Neural crest cell (in vitro differentiated cells): ENCODE results near the gene DDIAS. TPM values are rescaled to one million over a fixed set of nuclear protein-coding genes. Genes with fewer than 3 reads are reported as not detected.
"Not testable (repeated sequence)": the region's sequence is repeated elsewhere in the genome, so short reads cannot be mapped to it uniquely, and the experiment has no call there.

Source experiments
- DNase-seq: peaks from one replicate; pipeline ENCODE4 v3.0.0; 2021; ENCODE audit warnings: low read depth, mixed read lengths, low spot score
- H3K27ac Mint-ChIP-seq: one replicate; pipeline ENCODE4 v1.8.0; 2021; ENCODE audit warnings: mild to moderate bottlenecking, mixed read lengths; ENCODE audit not compliant: unreplicated experiment
- H3K27me3 Mint-ChIP-seq: 2 replicates; pipeline ENCODE4 v1.8.0; 2021; ENCODE audit warnings: low read depth, mild to moderate bottlenecking, mixed read lengths
- H3K36me3 Mint-ChIP-seq: 2 replicates; pipeline ENCODE4 v1.8.0; 2021; ENCODE audit warnings: low read depth, mild to moderate bottlenecking, mixed read lengths
- H3K4me1 Mint-ChIP-seq: 2 replicates; pipeline ENCODE4 v1.8.0; 2021; ENCODE audit warnings: mixed read lengths
- H3K4me3 Mint-ChIP-seq: one replicate; pipeline ENCODE4 v1.8.0; 2021; ENCODE audit warnings: mild to moderate bottlenecking, mixed read lengths
- H3K9me3 Mint-ChIP-seq: 2 replicates; pipeline ENCODE4 v1.8.0; 2021; ENCODE audit warnings: mixed read lengths
- CTCF ChIP-seq: fragments of 200-600 bp; sonication (generic); conservative IDR thresholded peaks from 2 replicates; pipeline ENCODE4 v1.5.0; 2021; ENCODE audit warnings: antibody characterized with exemption, mild to moderate bottlenecking
- total RNA-seq: library from RNA; stranded (reverse); gene quantifications from 2 replicates; pipeline ENCODE4 v1.2.1, GENCODE V29; 2021

DDIAS gene
- total RNA-seq, 1 donor from 2014 or later, result 23.2 TPM

DNA sequence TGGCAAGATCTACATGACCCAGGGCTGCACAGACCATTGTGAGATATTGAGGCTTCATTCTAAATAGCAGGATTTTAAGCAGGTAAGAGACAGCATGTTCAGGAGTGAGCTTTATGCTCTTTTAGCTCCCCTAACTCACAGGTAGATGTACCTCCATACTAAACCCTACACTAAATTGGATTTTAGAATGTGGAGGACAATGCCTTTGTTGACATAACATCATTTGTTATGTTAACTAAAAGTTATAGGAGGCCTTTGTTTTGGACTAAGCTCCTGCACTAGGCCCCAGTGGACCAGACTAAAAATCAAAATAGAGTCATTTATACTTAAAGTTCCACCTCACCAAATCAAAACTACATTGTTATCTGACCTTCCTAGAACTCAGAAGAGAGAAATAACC, 6.8 kb downstream of the DDIAS start:
- no peak for DNase-seq
- no peak overlapping the region for H3K4me3 Mint-ChIP-seq
- peaks cover 5% of the 10 kb centered on the region for H3K9me3 Mint-ChIP-seq
- peak overlapping the region; percentile 85 for H3K27ac Mint-ChIP-seq
- peaks cover 32% of the 10 kb centered on the region for H3K4me1 Mint-ChIP-seq
- H3K36me3 Mint-ChIP-seq, result peaks cover 14% of the 10 kb centered on the region
- H3K27me3 Mint-ChIP-seq, result no peaks in the 10 kb centered on the region
- no peak for TF ChIP-seq CTCF

GRCh38 chr11:82909015-82909640, 7.6 kb downstream of the DDIAS start:
- peak overlapping the region; percentile 0 for H3K4me3 Mint-ChIP-seq
- H3K4me1 Mint-ChIP-seq, result peaks cover 32% of the 10 kb centered on the region

GRCh38 chr11:82919786-82920185, 18.2 kb downstream of the DDIAS start:
- not testable (repeated sequence) for H3K4me3 Mint-ChIP-seq, DNase-seq, H3K9me3 Mint-ChIP-seq, H3K27me3 Mint-ChIP-seq, H3K4me1 Mint-ChIP-seq, H3K27ac Mint-ChIP-seq
- peaks cover 36% of the 10 kb centered on the region for H3K36me3 Mint-ChIP-seq

More at GRCh38 chr11:82909015-82909640, 7.6 kb downstream of the DDIAS start:
- peaks cover 5% of the 10 kb centered on the region for H3K9me3 Mint-ChIP-seq
- no peak for DNase-seq
- H3K27me3 Mint-ChIP-seq, result no peaks in the 10 kb centered on the region
- no peak for TF ChIP-seq CTCF
- H3K36me3 Mint-ChIP-seq, result peaks cover 14% of the 10 kb centered on the region
- peak overlapping the region; percentile 85 for H3K27ac Mint-ChIP-seq

GRCh38 chr11:82920227-82920626, 18.7 kb downstream of the DDIAS start:
- DNase-seq, H3K9me3 Mint-ChIP-seq, H3K27ac Mint-ChIP-seq, H3K27me3 Mint-ChIP-seq, H3K4me1 Mint-ChIP-seq, H3K4me3 Mint-ChIP-seq: not testable (repeated sequence)
- peaks cover 36% of the 10 kb centered on the region for H3K36me3 Mint-ChIP-seq

GRCh38 chr11:82922396-82923173, 21.0 kb downstream of the DDIAS start:
- not testable (repeated sequence) for H3K4me3 Mint-ChIP-seq, H3K27me3 Mint-ChIP-seq, H3K9me3 Mint-ChIP-seq, DNase-seq, H3K27ac Mint-ChIP-seq
- Mint-ChIP-seq H3K4me1 (peaks cover 10% of the 10 kb centered on the region), H3K36me3 (peaks cover 35% of the 10 kb centered on the region)

GRCh38 chr11:82924522-82925224, 23.1 kb downstream of the DDIAS start:
- H3K9me3 Mint-ChIP-seq, result no peaks in the 10 kb centered on the region
- TF ChIP-seq CTCF, result no peak
- H3K27me3 Mint-ChIP-seq, result no peaks in the 10 kb centered on the region
- H3K4me3 Mint-ChIP-seq, result no peak overlapping the region
- H3K4me1 Mint-ChIP-seq, result peaks cover 13% of the 10 kb centered on the region
- H3K27ac Mint-ChIP-seq, result no peak overlapping the region
- peaks cover 14% of the 10 kb centered on the region for H3K36me3 Mint-ChIP-seq
- DNase-seq, result no peak
